CD4-positive, alpha-beta T cell (primary cell): Measurements from ENCODE around the gene TMA16. TPM values are rescaled to one million over a fixed set of nuclear protein-coding genes. Genes with fewer than 3 reads are reported as not detected.
"Not testable (repeated sequence)": the region's sequence is repeated elsewhere in the genome, so short reads cannot be mapped to it uniquely, and the experiment has no call there.

ENCODE experiments used
- ATAC-seq: fragments of 200-7000 bp; cut with Tn5 transposase; one replicate; pipeline ENCODE4 v1.10.0; 2022; ENCODE audit warnings: mild to moderate bottlenecking; ENCODE audit not compliant: poor library complexity
- CTCF ChIA-PET: fragments of 350-600 bp; sonication (Branson Sonifier 250); formaldehyde crosslinking; loops from one replicate; lab custom pipeline; 2021; ENCODE audit warnings: antibody characterized with exemption, inconsistent platforms; lab: Charles Lee
- POLR2A ChIA-PET: fragments of 350-600 bp; sonication (Branson Sonifier 250); formaldehyde crosslinking; loops from one replicate; lab custom pipeline; 2021; ENCODE audit warnings: antibody characterized with exemption, inconsistent platforms; lab: Charles Lee
- DNase-seq, 14 experiments: peaks; one replicate each; pipeline ENCODE4 v3.0.0-alpha.2; 2013 to 2020; ENCODE audit warnings: mixed read lengths in 2 of 14
- H3K27ac ChIP-seq, 2 donors: one replicate each; pipeline versions ENCODE4 v1.5.1 to v1.7.0; 2013; ENCODE audit warnings: low read length in 2 of 2, low read depth in 1 of 2, mild to moderate bottlenecking in 1 of 2
- H3K27me3 ChIP-seq, 2 experiments: 1 replicate in 1 of 2; 2 replicates in 1 of 2; pipeline versions ENCODE4 v1.6.1 to v1.7.0; 2013; ENCODE audit warnings: low read length in 2 of 2, control low read depth in 1 of 2, mild to moderate bottlenecking in 1 of 2, moderate library complexity in 1 of 2; ENCODE audit not compliant: insufficient read depth in 2 of 2, control insufficient read depth in 1 of 2
- H3K36me3 ChIP-seq: one replicate; pipeline ENCODE4 v1.6.1; 2013; ENCODE audit warnings: low read length, control low read depth; ENCODE audit not compliant: insufficient read depth
- H3K4me1 ChIP-seq: one replicate; pipeline ENCODE4 v1.6.1; 2013; ENCODE audit warnings: low read length, control low read depth; ENCODE audit not compliant: insufficient read depth
- H3K4me3 ChIP-seq: one replicate; pipeline ENCODE4 v1.5.1; 2013; ENCODE audit warnings: mild to moderate bottlenecking, low read length, moderate library complexity
- H3K9me3 ChIP-seq, 2 experiments: 1 replicate in 1 of 2; 2 replicates in 1 of 2; pipeline versions ENCODE4 v1.6.1 to v1.7.0; 2013; ENCODE audit warnings: low read length in 2 of 2, mild to moderate bottlenecking in 2 of 2, control low read depth in 1 of 2, moderate library complexity in 1 of 2; ENCODE audit not compliant: control insufficient read depth in 1 of 2, insufficient read depth in 1 of 2
- H3K27ac Mint-ChIP-seq: one replicate; pipeline ENCODE4 v1.8.0; 2020; ENCODE audit warnings: mixed read lengths
- H3K27me3 Mint-ChIP-seq: one replicate; pipeline ENCODE4 v1.8.0; 2021; ENCODE audit warnings: mixed read lengths
- H3K36me3 Mint-ChIP-seq: one replicate; pipeline ENCODE4 v1.8.0; 2021; ENCODE audit warnings: low read depth, mixed read lengths
- H3K4me1 Mint-ChIP-seq: one replicate; pipeline ENCODE4 v1.8.0; 2021; ENCODE audit warnings: low read depth, mixed read lengths
- H3K4me3 Mint-ChIP-seq: one replicate; pipeline ENCODE4 v1.8.0; 2020; ENCODE audit warnings: mild to moderate bottlenecking, mixed read lengths
- H3K9me3 Mint-ChIP-seq: one replicate; pipeline ENCODE4 v1.8.0; 2020; ENCODE audit warnings: mixed read lengths
- intact Hi-C, 2 experiments: fragments of 100-400 bp; cut with DNase I in 1 of 2; cut with micrococcal nuclease in 1 of 2; formaldehyde crosslinking; loops; one replicate each; pipeline versions ENCODE4 v1.15.1 to v1.9.0; 2023 to 2025; cut with DNase I, micrococcal nuclease
- polyA plus RNA-seq, 2 donors: library from polyadenylated mRNA; unstranded; fragments of 120-200 nt; gene quantifications; one replicate each; pipeline ENCODE4 v1.2.1, GENCODE V29; 2013
- total RNA-seq, 174 experiments: library from RNA in 2 of 174; stranded (reverse) in 2 of 174; gene quantifications; one replicate each; pipeline ENCODE4 v1.2.3 and lab custom pipeline; 2021 to 2026
- TF ChIP-seq, protein P1 (sequence below): fragments of 200-600 bp; IDR thresholded peaks from one replicate; pipeline ENCODE4 v1.8.0; 2022; ENCODE audit warnings: antibody characterized with exemption, mild to moderate bottlenecking

TMA16 gene
- total RNA-seq = 1 to 10 TPM; 6.2 to 6.3 TPM
- polyA plus RNA-seq (2013, experiment 1 of 2) = 18.4 TPM
- 17.0 TPM for polyA plus RNA-seq (2013, experiment 2 of 2)
- 6.3 to 77.0 (median 18.0) reads per million in 172 experiments for total RNA-seq (lab: John Stamatoyannopoulos, UW)

DNA sequence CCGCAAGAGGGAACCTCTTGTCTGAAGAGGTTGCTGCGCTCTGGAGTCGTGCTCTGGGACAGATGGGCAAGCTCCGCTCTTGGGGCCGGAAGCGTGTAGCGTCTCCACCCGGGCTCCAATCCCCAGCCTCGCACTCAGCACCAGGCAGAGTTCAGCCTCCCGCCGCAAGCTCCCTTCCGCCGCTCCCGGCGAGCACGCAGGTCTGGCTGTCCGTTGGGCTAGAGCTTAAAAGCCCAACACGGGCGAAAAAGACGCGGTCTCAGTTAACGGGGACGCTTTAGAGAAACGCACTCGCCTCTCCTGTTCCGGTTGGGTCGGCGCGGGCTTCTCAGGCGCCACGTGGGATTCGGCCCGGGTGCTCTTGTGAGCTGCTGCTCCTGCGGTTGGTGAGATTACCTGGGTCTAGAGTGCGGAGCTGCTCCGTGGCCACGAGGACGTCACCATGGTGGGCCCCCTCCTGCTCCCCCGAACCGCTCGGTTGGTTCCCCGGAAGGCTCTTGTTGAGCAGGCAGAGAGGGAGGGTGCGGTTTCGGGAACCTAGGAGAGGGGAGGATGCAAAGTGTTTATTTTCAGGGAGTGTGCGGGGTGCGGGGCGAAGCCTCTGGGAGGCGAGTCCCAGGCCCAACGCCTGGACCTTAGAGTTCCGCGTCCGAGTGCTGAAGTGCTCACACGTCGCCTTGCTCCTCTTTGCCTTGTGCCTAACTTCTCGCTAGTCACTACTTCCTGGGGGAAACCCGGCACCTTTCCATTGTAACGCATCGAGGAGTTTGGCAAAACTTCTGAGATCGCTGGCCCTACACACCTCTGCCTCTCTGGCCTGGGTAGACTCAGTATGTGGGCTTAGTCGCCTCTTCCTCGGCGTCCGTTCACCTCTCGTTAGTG is at the start of gene TMA16:
TMA16 (plus strand) TSS at position 331 of the 882 bp plus-strand sequence; CDS start at position 443, 112 bp downstream.
- H3K36me3 Mint-ChIP-seq = peaks cover 15% of the 10 kb centered on the region
- TF ChIP-seq, protein P1, sequence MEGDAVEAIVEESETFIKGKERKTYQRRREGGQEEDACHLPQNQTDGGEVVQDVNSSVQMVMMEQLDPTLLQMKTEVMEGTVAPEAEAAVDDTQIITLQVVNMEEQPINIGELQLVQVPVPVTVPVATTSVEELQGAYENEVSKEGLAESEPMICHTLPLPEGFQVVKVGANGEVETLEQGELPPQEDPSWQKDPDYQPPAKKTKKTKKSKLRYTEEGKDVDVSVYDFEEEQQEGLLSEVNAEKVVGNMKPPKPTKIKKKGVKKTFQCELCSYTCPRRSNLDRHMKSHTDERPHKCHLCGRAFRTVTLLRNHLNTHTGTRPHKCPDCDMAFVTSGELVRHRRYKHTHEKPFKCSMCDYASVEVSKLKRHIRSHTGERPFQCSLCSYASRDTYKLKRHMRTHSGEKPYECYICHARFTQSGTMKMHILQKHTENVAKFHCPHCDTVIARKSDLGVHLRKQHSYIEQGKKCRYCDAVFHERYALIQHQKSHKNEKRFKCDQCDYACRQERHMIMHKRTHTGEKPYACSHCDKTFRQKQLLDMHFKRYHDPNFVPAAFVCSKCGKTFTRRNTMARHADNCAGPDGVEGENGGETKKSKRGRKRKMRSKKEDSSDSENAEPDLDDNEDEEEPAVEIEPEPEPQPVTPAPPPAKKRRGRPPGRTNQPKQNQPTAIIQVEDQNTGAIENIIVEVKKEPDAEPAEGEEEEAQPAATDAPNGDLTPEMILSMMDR = no peak
- H3K27ac Mint-ChIP-seq = peak within 1 kb of the TSS; percentile 96
- Histone ChIP-seq H3K27ac (peak within 1 kb of the TSS; percentile 70 to 71), H3K4me3 (peak within 1 kb of the TSS; percentile 94), H3K4me1 (peaks cover 7% of the 10 kb centered on the region), H3K36me3 (no peaks in the 10 kb centered on the region), H3K9me3 (no peaks in the 10 kb centered on the region), H3K27me3 (no peaks in the 10 kb centered on the region)
- H3K4me1 Mint-ChIP-seq = peaks cover 36% of the 10 kb centered on the region
- ChIA-PET POLR2A (interaction anchor here (0.7 to 1.7 kb wide), 12 partner anchors 9 to 1618 kb away, joined by 3 to 11 read pairs (median 4); partner anchors contain the start of genes NAF1 and TMEM192), CTCF (interaction anchor here (1.1 kb wide), 1 partner anchor 56 kb away, joined by 5 read pairs; no protein-coding TSS in a partner anchor)
- H3K4me3 Mint-ChIP-seq = peak within 1 kb of the TSS; percentile 100
- intact Hi-C loops = loop anchor here (5.0 to 10.0 kb wide), 3 partner anchors 317 to 1830 kb away; partner anchors contain the start of genes NAF1 (in 2 of the 2) and MSMO1 (in 1 of the 2)
- H3K27me3 Mint-ChIP-seq = no peaks in the 10 kb centered on the region
- DNase-seq = peak; percentile 58 to 90 (median 71)
- peak; percentile 74 for ATAC-seq
- H3K9me3 Mint-ChIP-seq = no peaks in the 10 kb centered on the region

DNA sequence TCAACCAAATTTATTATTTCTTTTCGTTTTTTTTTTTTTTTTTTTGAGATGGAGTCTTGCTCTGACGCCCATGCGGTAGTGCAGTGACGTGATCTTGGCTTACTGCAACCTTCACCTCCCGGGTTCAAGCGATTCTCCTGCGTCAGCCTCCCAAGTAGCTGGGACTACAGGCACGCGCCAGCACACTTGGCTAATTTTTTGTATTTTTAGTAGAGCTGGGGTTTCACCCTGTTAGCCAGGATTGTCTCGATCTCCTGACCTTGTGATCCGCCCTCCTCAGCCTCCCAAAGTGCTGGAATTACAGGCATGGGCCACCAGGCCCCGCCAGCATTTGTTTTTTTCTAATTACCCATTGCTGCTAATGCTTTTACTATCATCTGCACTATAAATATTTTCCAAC is 47.5 kb upstream of the TMA16 start:
- POLR2A ChIA-PET, ATAC-seq, H3K36me3 Mint-ChIP-seq, H3K9me3 ChIP-seq, H3K4me1 ChIP-seq, H3K4me3 Mint-ChIP-seq, DNase-seq, H3K4me3 ChIP-seq, intact Hi-C loops, H3K9me3 Mint-ChIP-seq, H3K27me3 Mint-ChIP-seq, H3K27me3 ChIP-seq, H3K27ac Mint-ChIP-seq, H3K36me3 ChIP-seq, H3K27ac ChIP-seq, H3K4me1 Mint-ChIP-seq: not testable (repeated sequence)
- CTCF ChIA-PET = interaction anchor here (0.7 kb wide), 1 partner anchor 538 kb away, joined by 3 read pairs; no protein-coding TSS in a partner anchor

DNA sequence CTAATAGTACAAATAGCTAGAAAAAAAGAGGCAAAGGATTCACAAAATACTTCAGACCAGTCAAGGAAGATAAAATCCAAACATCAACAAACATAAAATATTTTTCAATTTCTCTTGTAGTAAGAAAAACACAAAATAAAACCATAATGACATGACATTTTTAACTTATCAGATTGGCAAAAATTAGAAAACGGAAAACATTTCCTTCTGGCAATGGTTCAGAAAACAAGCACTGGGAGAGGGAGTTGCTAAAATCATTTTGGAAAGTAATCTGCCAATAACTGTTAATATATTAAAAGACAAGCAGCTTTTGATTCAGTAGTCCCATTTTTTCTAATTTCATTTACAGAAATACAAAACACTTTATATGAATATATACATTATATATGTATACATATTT is 47.0 kb upstream of the TMA16 start:
- no peaks in the 10 kb centered on the region for H3K9me3 Mint-ChIP-seq
- H3K27me3 ChIP-seq = peaks cover 0 to 4% of the 10 kb centered on the region in 2 experiments
- DNase-seq (no peak), ATAC-seq (no peak)
- H3K27ac ChIP-seq = no peak overlapping the region
- TF ChIP-seq, protein P1 = no peak
- H3K9me3 ChIP-seq = no peaks in the 10 kb centered on the region
- H3K4me1 ChIP-seq = no peaks in the 10 kb centered on the region
- peaks cover 6% of the 10 kb centered on the region for H3K27me3 Mint-ChIP-seq
- H3K36me3 Mint-ChIP-seq = no peaks in the 10 kb centered on the region
- H3K4me3 Mint-ChIP-seq = no peak overlapping the region
- H3K27ac Mint-ChIP-seq = no peak overlapping the region
- H3K36me3 ChIP-seq = no peaks in the 10 kb centered on the region
- intact Hi-C loops = no loop called here
- no peaks in the 10 kb centered on the region for H3K4me1 Mint-ChIP-seq
- H3K4me3 ChIP-seq = no peak overlapping the region
- ChIA-PET POLR2A (no interaction called here), CTCF (interaction anchor here (0.7 kb wide), 1 partner anchor 537 kb away, joined by 3 read pairs; no protein-coding TSS in a partner anchor)
